Activated T-cell treated with anti-CD3 and anti-CD28 coated beads, Interleukin-2, amount 50 U/mL, for 24 hours (primary cell): ENCODE measurements around the gene RNF128.
"Not testable (repeated sequence)": the region's sequence is repeated elsewhere in the genome, so short reads cannot be mapped to it uniquely, and the experiment has no call there.

Experiments
- DNase-seq: peaks from one replicate; pipeline ENCODE4 v3.0.0-alpha.2; 2020
- H3K27ac Mint-ChIP-seq: 2 replicates; pipeline ENCODE4 v1.8.0; 2020; ENCODE audit warnings: mild to moderate bottlenecking, mixed read lengths
- H3K27me3 Mint-ChIP-seq: 2 replicates; pipeline ENCODE4 v1.8.0; 2020; ENCODE audit warnings: mixed read lengths
- H3K36me3 Mint-ChIP-seq: 2 replicates; pipeline ENCODE4 v1.8.0; 2020; ENCODE audit warnings: low read depth, mixed read lengths
- H3K4me1 Mint-ChIP-seq: 2 replicates; pipeline ENCODE4 v1.8.0; 2020; ENCODE audit warnings: low read depth, mixed read lengths
- H3K4me3 Mint-ChIP-seq: 2 replicates; pipeline ENCODE4 v1.8.0; 2020; ENCODE audit warnings: mild to moderate bottlenecking, moderate library complexity, mixed read lengths
- H3K9me3 Mint-ChIP-seq: 2 replicates; pipeline ENCODE4 v1.8.0; 2020; ENCODE audit warnings: mixed read lengths

Gene RNF128

DNA sequence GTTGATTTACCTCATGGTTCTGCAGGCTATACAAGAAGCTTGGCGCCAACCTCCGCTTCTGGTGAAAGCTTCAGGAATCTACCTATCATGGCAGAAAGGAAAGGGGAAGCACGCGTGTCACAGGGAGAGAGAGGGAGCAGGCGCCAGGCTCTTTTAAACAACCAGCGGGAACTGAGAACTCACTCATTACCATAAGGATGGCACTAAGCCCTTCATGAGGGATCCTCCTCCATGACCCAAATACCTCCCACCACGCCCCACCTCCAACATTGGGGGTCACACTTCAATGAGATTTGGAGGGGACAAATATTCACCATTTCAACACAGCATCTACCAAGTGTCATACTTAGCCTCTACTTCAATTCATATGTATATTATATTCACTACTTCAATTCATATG lies 57.2 kb downstream of the RNF128 start:
- H3K4me3 Mint-ChIP-seq = no peak overlapping the region
- H3K9me3 Mint-ChIP-seq = no peaks in the 10 kb centered on the region
- no peaks in the 10 kb centered on the region for H3K36me3 Mint-ChIP-seq
- no peaks in the 10 kb centered on the region for H3K4me1 Mint-ChIP-seq
- peaks cover 58% of the 10 kb centered on the region for H3K27me3 Mint-ChIP-seq
- no peak for DNase-seq
- H3K27ac Mint-ChIP-seq = no peak overlapping the region

DNA sequence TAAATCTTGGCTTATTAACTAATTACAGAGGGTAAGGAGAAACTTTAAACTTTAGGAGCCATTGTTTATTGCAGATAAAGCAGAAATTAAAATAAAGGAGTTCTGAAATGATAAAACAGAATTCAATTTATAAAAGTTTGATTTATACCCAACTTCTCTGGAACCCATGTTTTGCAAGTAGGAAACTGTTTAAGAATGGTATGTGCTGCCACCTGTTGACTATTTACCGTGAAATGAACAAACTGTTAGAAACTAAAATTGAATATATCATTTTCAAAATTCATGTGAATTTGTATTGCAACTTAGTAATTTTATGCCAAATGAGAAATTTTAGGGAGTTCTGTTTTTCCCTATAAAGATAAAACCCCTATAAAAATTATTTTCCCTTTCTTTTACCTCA lies 65.0 kb downstream of the RNF128 start:
- no peaks in the 10 kb centered on the region for H3K36me3 Mint-ChIP-seq

DNA sequence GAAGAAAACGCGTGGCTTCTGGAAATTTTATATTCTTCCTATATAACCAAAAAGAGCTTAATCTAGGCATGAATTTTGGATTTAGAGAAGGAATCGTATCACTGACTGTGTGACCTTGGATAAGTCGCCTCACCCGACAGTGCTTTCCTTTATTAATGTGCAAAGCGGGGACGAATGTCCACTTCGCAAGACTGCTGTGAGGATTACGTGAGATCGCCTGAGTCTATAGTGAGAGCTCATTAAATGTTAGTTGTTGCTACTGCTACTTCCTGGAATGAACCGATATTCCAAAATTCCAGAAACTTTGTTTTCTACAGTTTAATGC lies 75.5 kb downstream of the RNF128 start:
- no peak overlapping the region for H3K27ac Mint-ChIP-seq
- no peaks in the 10 kb centered on the region for H3K9me3 Mint-ChIP-seq
- H3K4me1 Mint-ChIP-seq = peaks cover 11% of the 10 kb centered on the region
- peaks cover 74% of the 10 kb centered on the region for H3K27me3 Mint-ChIP-seq
- no peak for DNase-seq
- H3K4me3 Mint-ChIP-seq = peak overlapping the region; percentile 83
- no peaks in the 10 kb centered on the region for H3K36me3 Mint-ChIP-seq

More for the DNA sequence above, 65.0 kb downstream of the RNF128 start:
- Mint-ChIP-seq H3K4me3 (no peak overlapping the region), H3K27ac (no peak overlapping the region), H3K4me1 (no peaks in the 10 kb centered on the region), H3K9me3 (no peaks in the 10 kb centered on the region), H3K27me3 (peaks cover 17% of the 10 kb centered on the region)
- no peak for DNase-seq

DNA sequence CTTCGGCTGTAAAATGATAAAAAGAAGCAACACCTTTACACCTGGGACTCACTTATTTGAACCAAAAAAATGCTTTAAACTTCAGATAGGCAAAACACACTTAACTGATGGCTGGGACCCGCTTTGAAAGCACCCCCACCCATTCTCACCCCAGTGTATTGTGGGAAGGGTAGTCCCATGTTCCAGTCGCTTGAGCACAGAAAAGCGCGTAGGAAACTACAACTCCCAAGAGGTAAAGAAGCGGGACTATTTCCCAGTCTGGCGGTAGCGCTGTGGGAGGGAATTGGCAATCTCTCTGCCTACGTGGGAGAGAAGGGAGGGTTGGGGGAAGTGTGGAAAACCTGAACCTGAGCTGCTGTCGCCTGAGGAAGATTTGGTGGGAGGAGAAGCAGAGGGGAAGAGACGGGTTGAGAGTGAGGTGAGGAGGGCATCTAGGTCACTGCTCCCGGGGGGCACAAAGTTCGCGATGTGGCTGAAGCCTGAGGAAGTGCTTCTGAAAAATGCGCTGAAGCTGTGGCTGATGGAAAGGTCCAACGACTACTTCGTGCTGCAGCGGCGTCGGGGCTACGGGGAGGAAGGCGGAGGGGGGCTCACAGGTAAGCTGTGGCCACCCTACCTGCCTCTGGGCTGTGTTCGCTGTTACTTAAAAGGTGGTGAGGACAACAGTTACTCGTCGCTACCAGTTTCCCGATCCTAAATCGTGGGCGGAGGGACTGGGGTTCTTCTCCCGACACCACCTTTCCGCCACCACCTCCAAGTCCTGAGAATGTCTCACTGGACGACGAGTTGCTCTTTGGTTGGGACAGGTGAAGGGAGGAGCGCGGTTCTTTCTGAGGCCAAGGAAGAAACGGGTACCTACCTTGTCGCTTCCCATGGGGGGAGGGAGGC lies 76.1 kb downstream of the RNF128 start, which contains the start of gene TBC1D8B:
Gene TBC1D8B, plus strand, starts transcription at position 286 of the 888 bp plus-strand sequence. Its CDS starts 181 bp downstream, at position 467.
- H3K27ac Mint-ChIP-seq = peak within 1 kb of the TSS; percentile 83
- peak within 1 kb of the TSS; percentile 83 for H3K4me3 Mint-ChIP-seq
- H3K9me3 Mint-ChIP-seq = no peaks in the 10 kb centered on the region
- H3K27me3 Mint-ChIP-seq = peaks cover 75% of the 10 kb centered on the region
- peak; percentile 39 for DNase-seq
- peaks cover 11% of the 10 kb centered on the region for H3K4me1 Mint-ChIP-seq
- H3K36me3 Mint-ChIP-seq = no peaks in the 10 kb centered on the region

DNA sequence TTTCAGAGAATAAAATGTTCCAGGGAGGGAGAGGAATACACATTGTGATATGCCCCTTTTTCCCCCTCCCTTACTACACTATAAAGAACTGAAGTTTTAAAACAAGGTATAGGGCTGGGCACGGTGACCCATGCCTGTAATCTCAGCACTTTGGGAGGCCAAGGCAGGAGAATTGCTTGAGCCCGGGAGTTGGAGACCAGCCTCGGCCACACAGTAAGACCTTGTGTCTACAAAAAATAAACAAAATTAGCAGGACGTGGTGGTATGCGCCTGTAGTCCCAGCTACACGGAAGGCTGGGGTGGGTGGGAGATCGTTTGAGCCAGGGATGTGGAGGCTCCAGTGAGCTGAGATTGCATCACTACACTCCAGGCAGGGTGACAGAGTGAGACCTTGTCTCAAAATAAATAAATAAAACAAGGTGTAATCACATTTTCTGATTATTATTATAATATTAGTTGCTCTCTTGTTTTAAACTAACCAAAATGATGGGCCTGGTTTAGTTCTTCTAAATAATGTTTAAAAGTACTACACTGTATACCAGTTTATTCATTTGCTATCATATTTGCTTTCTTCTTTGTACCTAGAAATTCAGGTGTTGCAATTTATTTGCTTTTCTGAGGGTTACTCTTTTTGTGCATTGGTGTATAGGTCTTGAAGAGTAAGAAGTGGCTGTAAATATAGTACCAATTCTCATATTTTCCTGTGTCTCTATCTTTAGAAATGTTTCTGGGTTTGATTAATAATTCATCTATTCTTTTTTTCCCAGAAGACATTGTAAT lies 84.8 kb downstream of the RNF128 start:
- no peak for DNase-seq
- Mint-ChIP-seq H3K27me3 (peaks cover 24% of the 10 kb centered on the region), H3K4me3 (no peak overlapping the region), H3K9me3 (no peaks in the 10 kb centered on the region), H3K36me3 (no peaks in the 10 kb centered on the region), H3K27ac (no peak overlapping the region), H3K4me1 (no peaks in the 10 kb centered on the region)

DNA sequence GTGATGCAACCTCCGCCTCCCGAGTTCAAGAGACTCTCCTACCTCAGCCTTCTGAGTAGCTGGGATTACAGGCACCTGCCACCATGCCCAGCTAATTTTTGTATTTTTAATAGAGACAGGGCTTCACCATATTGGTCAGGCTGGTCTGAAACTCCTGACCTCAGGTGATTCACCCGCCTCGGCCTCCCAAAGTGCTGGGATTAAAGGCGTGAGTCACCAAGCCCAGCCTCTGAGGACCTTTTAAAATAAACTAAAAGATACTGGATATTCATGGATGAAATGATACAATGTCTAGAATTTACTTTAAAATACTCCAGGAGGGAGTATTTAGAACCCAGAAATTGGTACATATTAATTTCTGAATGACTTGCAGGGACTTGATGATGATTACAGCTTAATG lies 86.4 kb downstream of the RNF128 start:
- DNase-seq, H3K36me3 Mint-ChIP-seq, H3K27ac Mint-ChIP-seq, H3K4me3 Mint-ChIP-seq, H3K9me3 Mint-ChIP-seq, H3K4me1 Mint-ChIP-seq: not testable (repeated sequence)
- peaks cover 22% of the 10 kb centered on the region for H3K27me3 Mint-ChIP-seq

DNA sequence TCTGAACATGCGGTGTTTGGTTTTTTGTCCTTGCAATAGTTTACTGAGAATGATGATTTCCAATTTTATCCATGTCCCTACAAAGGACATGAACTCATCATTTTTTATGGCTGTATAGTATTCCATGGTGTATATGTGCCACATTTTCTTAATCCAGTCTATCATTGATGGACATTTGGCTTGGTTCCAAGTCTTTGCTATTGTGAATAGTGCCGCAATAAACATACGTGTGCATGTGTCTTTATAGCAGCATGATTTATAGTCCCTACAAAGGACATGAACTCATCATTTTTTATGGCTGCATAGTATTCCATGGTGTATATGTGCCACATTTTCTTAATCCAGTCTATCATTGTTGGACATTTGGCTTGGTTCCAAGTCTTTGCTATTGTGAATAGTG lies 87.6 kb downstream of the RNF128 start:
- H3K27me3 Mint-ChIP-seq = peaks cover 18% of the 10 kb centered on the region
- H3K4me1 Mint-ChIP-seq, H3K4me3 Mint-ChIP-seq, H3K27ac Mint-ChIP-seq, H3K36me3 Mint-ChIP-seq, H3K9me3 Mint-ChIP-seq, DNase-seq: not testable (repeated sequence)
